HG02623 (cell line): Measurements from ENCODE around the gene ADCY9.

Experiments
- ATAC-seq: cut with Tn5 transposase; IDR thresholded peaks from one replicate; pipeline ENCODE4 v1.9.1; 2021; ENCODE audit warnings: moderate library complexity; ENCODE audit not compliant: unreplicated experiment

Gene ADCY9

GRCh38 chr16:4008116-4008515 lies 108.1 kb downstream of the ADCY9 start:
- no peak for ATAC-seq

GRCh38 chr16:4006397-4006999 lies 109.7 kb downstream of the ADCY9 start:
- no peak for ATAC-seq

DNA sequence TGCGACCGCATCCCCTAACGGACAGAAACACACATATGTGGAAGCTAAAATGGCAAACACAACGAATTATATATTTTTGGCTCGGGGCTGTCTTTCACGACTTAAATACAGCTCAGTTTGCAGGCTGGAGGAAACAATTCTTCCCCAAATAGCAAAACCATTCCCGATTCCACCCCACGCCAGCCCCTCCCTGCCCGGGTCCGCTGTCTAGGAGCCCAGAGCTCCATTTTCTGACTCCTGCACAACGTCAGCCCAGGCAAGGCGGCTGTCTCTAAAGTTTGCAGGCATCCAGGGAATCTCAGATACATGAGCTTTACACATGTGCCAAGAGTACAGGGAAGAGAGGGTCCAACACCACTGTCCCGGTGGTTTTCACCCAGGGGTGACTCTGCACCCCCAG lies 110.5 kb downstream of the ADCY9 start:
- ATAC-seq: no peak

- no peak for ATAC-seq
Measured at GRCh38 chr16:4005281-4005680, 111.0 kb downstream of the ADCY9 start.

- no peak for ATAC-seq
Measured at GRCh38 chr16:4004206-4004605, 112.0 kb downstream of the ADCY9 start.

- no peak for ATAC-seq
Measured at GRCh38 chr16:4003576-4003975, 112.7 kb downstream of the ADCY9 start.

GRCh38 chr16:4003166-4003565 lies 113.1 kb downstream of the ADCY9 start:
- no peak for ATAC-seq

DNA sequence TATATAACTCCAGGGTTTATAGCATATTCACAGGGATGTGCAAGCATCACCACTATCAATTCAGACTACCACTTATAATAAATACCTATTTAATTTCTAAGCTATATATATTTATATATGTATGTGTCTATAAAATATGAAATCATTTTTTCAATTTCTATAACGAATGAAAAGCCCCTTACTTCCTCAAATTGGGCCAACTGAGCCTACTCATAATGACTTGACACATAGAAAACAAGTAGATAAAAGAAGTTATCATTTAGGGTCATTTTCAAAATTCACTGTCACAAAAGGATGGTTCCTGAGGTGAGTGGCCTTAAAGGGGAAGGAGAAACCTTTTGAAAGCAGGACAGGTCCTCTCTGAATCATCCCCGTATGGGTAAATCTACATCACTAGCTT lies 114.1 kb downstream of the ADCY9 start:
- no peak for ATAC-seq

DNA sequence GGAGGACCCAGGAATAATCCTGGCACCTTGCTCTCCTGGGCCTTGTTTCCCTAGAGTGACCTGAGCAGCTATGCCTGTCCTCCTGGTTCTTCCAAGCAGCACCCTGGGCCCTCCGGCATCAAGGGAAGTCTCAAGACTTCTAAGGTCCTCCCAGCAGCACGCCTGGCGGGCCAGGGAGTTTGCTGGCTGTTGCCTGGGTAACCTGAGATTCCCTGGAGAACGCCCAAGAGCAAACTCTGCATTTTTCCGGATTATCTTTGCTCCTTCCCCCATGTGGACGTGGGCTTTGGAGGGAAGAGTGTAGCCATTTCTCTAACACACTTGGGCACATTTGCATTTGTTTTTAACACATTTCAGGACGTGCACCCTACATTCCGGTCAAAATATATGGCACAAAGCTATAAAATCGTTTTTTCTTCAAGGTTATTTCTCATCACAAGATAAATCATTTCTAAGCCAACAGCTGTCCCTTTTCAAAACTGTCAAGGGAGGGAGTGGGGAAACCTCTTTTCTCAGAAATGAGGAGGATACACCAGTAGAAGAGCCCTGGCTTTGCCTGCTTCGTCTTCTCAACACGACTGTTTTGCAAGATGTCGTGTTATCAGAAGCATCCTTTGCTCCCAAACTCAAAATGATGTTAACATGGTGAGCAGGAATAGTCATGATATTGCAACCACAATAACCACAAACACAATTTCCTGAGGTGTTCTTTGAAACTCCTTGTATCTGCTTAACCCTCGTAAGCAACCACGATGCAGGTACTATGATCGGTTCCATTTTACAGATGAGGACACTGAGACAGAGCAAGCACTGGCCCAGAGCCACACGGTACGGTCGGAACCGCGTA lies 116.5 kb downstream of the ADCY9 start:
- ATAC-seq: no peak

- ATAC-seq: no peak
Measured at GRCh38 chr16:3998793-3999478, 117.3 kb downstream of the ADCY9 start.

DNA sequence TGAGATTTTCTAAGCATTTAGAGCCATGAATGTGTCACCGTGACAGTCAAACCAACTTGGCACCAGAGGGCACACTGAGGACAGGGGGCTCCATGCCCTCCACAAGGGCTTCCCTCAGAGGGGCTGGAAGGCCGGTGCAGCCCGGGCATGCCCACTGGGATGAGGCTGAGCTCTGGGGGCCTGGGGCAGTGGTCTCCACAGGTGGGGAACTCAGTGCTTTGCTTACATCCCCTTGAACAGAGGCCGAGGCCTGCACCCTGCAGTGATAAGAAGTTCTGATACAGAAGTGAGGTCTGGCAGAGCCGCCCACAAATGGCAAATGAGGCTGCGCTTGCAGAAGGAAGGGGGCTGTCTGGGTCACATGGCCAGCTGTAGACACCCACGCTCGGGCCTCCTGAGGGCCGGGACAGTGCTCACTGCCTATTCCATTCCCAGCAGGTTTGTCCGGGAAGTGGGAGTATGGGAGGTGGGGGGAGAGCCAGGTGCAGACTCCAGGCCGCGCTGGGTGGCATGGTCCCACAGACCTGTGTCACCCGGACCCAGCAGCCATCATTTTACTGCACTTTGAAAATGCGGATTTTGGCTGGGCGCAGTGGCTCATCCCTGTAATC lies 118.9 kb downstream of the ADCY9 start:
- ATAC-seq: no peak

DNA sequence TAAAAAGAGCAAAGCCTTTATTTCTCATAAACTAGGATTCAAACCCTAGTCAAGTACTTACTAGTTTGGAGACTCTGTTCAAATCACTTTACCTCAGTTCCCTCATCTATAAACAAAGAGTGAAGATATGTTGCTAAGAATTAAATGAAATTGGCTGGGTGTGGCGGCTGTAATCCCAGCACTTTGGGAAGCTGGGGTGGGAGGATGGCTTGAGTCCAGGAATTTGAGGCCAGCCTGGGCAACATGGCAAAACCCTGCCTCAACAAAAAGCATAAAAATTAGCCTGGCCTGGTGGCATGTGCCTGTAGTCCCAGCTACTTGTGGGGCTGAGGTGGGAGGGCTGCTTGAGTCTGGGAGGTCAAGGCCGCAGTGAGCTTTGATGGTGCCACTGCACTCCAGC lies 121.2 kb downstream of the ADCY9 start:
- no peak for ATAC-seq

DNA sequence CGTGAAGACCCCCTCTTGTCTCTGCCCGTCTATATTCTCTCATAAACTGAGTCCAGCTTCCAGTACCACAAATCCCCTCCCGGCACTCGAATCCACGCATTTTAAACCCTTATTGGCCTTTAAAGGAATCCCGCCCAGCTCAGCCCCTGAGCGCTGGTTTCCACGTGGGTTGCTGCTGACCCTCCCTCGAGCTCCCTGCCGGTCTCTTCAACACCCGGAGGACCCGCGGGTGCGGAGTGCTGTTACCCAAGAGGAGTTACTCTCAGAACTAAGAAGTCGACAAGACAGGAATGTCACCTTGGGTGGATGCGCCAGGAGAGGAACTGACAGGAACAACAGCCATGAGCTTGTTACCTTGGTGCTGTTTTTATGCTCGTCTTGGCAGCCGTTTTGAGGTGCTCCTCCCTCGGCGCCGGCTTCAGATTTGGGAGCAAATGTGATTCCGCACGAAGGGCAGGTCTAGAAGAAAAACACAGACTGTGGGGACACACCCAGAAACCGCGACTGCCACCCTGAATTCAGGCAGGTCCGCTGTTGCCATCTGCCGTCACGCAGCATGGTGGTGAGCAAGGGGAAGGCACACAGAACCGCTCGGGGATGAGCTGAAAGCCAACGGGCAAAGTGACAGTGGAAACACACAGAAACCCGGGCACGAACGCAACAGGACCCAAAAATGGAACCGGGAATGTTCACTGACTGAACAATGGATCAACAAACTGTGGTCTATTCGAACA lies 123.0 kb downstream of the ADCY9 start:
- no peak for ATAC-seq

- no peak for ATAC-seq
Measured at GRCh38 chr16:3992297-3993051, 123.8 kb downstream of the ADCY9 start.

GRCh38 chr16:3988824-3989223 lies 127.4 kb downstream of the ADCY9 start:
- no peak for ATAC-seq

DNA sequence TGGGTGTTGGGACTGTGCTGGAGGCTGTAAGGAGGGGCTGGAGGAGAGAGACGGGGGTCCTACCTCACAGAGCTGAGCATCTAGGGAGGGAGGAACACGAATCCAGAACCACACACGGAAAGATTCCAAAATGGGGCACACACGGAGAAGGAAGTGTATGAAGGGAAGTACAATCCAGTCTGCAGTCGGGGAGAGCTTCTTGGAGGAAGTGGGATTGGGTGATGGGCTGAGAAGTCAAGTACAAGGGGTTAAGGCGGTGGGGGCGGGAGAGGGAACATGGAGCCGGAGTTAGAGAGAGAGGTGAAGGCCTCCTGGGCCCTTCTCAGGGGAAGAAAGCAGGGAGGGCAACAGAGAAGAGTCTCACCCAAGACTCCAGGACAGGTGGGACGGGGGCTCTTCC lies 128.2 kb downstream of the ADCY9 start:
- ATAC-seq: no peak

DNA sequence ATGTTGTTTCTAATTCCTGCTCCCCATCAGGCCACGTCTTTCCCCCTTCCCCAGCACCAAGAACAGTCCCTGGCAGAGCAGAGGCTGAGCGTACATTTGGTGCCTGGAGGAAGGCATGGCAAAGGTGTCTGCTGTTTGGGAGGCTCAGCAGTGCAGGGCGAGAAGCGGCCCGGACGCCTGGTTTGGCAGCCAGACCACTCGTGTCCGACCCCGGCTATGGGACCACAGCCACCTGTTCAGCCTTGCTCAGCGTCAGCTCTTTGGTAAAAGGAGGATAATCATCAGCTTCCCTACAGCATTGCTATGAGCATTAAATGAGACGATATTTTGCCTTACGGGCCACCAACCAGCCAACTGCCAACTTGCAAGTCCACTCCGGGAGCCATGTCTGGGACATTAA lies 129.0 kb downstream of the ADCY9 start:
- ATAC-seq: no peak

GRCh38 chr16:3986235-3986544 lies 130.1 kb downstream of the ADCY9 start:
- no peak for ATAC-seq

- no peak for ATAC-seq
Measured at GRCh38 chr16:3984111-3985060, 131.9 kb downstream of the ADCY9 start.
